ENCODE results near the gene TSPAN33. TPM values are rescaled to one million over a fixed set of nuclear protein-coding genes. Genes with fewer than 3 reads are reported as not detected.

Gene TSPAN33
- total and polyA plus RNA-seq, 4 donors, result 3.3 to 8.2 (median 5.9) TPM

DNA sequence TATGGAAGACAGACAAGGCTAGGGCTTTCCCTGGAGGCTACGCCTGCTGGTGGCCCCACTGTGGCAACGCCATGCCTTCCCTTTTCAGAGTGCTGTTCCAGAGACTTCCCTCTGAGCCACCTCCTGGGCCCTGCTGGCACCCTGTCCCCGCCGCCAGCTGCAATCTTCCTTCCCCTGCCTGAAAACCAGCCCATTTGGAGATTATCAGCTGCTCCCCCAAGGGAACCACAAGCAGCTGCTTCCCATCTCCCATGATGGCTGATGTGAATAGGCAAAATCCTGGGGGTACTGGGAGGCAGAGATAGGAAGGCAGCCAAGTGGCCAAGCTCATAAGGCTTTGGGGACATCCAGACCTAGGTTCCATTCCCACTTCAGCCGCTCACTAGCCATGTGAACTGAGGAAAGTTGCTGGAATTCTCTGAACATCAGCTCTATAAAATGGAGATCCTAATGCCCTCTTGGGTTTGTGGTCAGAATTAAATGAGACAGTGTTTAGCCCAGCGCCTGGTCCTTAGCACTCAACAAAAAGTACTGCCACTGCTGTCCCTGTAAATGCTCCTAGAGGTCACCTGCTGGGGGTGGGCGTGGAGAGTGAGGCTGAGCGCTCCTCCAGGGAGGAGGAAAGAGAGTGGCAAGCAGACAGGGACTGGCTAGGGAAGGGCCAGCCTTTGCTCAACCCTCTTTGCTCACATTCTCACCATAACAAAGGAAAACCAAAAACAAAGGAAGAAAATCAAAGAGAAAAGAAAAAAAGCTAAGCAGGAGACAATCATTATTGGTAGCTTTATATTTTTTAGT lies 5.9 kb downstream of the TSPAN33 start:
- Histone ChIP-seq H3K4me1 (ENCODE audit: control insufficient read depth in 5 of 5, insufficient read depth in 5 of 5, low read length in 5 of 5) (peaks cover 0 to 13% (median 0%) of the 10 kb centered on the region in 5 donors), H3K9ac (ENCODE audit: insufficient read depth in 1 of 2, low read length in 2 of 2) (no peak overlapping the region), H3K36me3 (ENCODE audit: control insufficient read depth in 4 of 4, insufficient read depth in 4 of 4, low read length in 4 of 4) (no peaks in the 10 kb centered on the region), H3K27ac (ENCODE audit: low read depth in 1 of 2, low read length in 1 of 2) (no peak overlapping the region), H3K4me3 (no peak overlapping the region), H3K27me3 (ENCODE audit: control insufficient read depth in 3 of 3, insufficient read depth in 3 of 3, low read length in 2 of 3) (peaks cover 0 to 65% (median 0%) of the 10 kb centered on the region in 3 donors), H3K9me3 (ENCODE audit: control insufficient read depth in 4 of 4, insufficient read depth in 3 of 4, low read length in 3 of 4) (no peaks in the 10 kb centered on the region)
- 51 to 60% methylated on average over 8 of the region's 8 CpGs for WGBS, 2 donors
- ATAC-seq (ENCODE audit: insufficient read depth, low FRiP score) (no peak), DNase-seq (peak in 1 of 3 donors; percentile 36)
- TF ChIP-seq CTCF (IDR thresholded peaks at IDR 0.05; ENCODE audit: control extremely low read depth, extremely low read depth), result no peak

- 95 to 97% methylated on average over 9 of the region's 9 CpGs for WGBS, 2 donors
- TF ChIP-seq CTCF (IDR thresholded peaks at IDR 0.05; ENCODE audit: control extremely low read depth, extremely low read depth), result no peak
- H3K36me3 ChIP-seq (ENCODE audit: control insufficient read depth in 4 of 4, insufficient read depth in 4 of 4, low read length in 4 of 4), result no peaks in the 10 kb centered on the region
- peaks cover 0 to 3% (median 0%) of the 10 kb centered on the region in 4 donors for H3K9me3 ChIP-seq (ENCODE audit: control insufficient read depth in 4 of 4, insufficient read depth in 3 of 4, low read length in 3 of 4)
- H3K9ac ChIP-seq (ENCODE audit: insufficient read depth in 1 of 2, low read length in 2 of 2), result no peak overlapping the region
- H3K4me1 ChIP-seq (ENCODE audit: control insufficient read depth in 5 of 5, insufficient read depth in 5 of 5, low read length in 5 of 5), result peaks cover 0 to 4% (median 0%) of the 10 kb centered on the region in 5 donors
- no peak for ATAC-seq (ENCODE audit: insufficient read depth, low FRiP score)
- DNase-seq, result no peak
- H3K27ac ChIP-seq (ENCODE audit: low read depth in 1 of 2, low read length in 1 of 2), result no peak overlapping the region
- peaks cover 0 to 35% (median 10%) of the 10 kb centered on the region in 3 donors for H3K27me3 ChIP-seq (ENCODE audit: control insufficient read depth in 3 of 3, insufficient read depth in 3 of 3, low read length in 2 of 3)
- no peak overlapping the region for H3K4me3 ChIP-seq
Observed at GRCh38 chr7:129157651-129158050, 13.1 kb downstream of the TSPAN33 start.

- ATAC-seq (ENCODE audit: insufficient read depth, low FRiP score), result no peak
- no peak for DNase-seq
- Histone ChIP-seq H3K9ac (ENCODE audit: insufficient read depth in 1 of 2, low read length in 2 of 2) (no peak overlapping the region), H3K36me3 (ENCODE audit: control insufficient read depth in 4 of 4, insufficient read depth in 4 of 4, low read length in 4 of 4) (no peaks in the 10 kb centered on the region), H3K27me3 (ENCODE audit: control insufficient read depth in 3 of 3, insufficient read depth in 3 of 3, low read length in 2 of 3) (peaks cover 0 to 36% (median 10%) of the 10 kb centered on the region in 3 donors), H3K4me1 (ENCODE audit: control insufficient read depth in 5 of 5, insufficient read depth in 5 of 5, low read length in 5 of 5) (peaks cover 0 to 4% (median 0%) of the 10 kb centered on the region in 5 donors), H3K27ac (ENCODE audit: low read depth in 1 of 2, low read length in 1 of 2) (no peak overlapping the region), H3K9me3 (ENCODE audit: control insufficient read depth in 4 of 4, insufficient read depth in 3 of 4, low read length in 3 of 4) (peaks cover 0 to 3% (median 0%) of the 10 kb centered on the region in 4 donors), H3K4me3 (no peak overlapping the region)
- WGBS, 2 donors, result 89 to 95% methylated on average over 3 of the region's 3 CpGs
- TF ChIP-seq CTCF (IDR thresholded peaks at IDR 0.05; ENCODE audit: control extremely low read depth, extremely low read depth), result no peak
Observed at GRCh38 chr7:129159539-129159938, 15.0 kb downstream of the TSPAN33 start.

Data from lung (tissue), 12 donors.